HG02852 (cell line): Measurements from ENCODE around the gene SMIM17.

Experiments
- ATAC-seq: cut with Tn5 transposase; IDR thresholded peaks from one replicate; pipeline ENCODE4 v1.9.1; 2021; ENCODE audit warnings: mild to moderate bottlenecking, moderate library complexity; ENCODE audit not compliant: unreplicated experiment

SMIM17 gene

GRCh38 chr19:56642711-56643459 lies at the start of gene SMIM17:
Gene SMIM17 (plus strand): TSS chr19:56643159. CDS start chr19:56645668, 2,509 bp downstream.
- no peak for ATAC-seq

GRCh38 chr19:56594446-56594782 lies 48.5 kb upstream of the SMIM17 start:
- ATAC-seq: no peak

GRCh38 chr19:56594783-56595547 lies 48.0 kb upstream of the SMIM17 start, which contains the start of gene ZNF71:
Gene ZNF71 (plus strand): TSS chr19:56595302. CDS start chr19:56601559, 6,257 bp downstream.
- ATAC-seq: peak; percentile 96

- peak; percentile 6 for ATAC-seq
These were observed 47.4 kb upstream of the SMIM17 start for GRCh38 chr19:56595548-56595899.

DNA sequence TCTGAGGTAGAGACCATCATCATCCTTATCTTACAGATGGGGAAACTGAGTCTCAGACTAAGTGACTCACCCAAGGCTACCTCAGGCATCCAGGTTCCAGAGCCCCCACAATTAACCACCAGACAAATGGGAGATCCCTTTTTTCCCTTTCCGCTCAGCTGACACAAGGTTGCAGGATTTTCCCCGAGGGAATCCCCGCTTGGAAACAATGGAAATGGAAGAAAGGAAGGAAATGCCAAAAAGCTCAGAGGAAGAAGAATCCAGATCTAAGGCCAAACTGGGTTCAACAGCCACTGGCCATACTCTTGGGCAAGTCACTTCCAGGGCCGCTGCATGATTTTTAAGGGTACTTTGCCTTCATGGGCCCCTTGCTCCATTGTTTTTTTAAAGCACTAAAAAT lies 46.3 kb upstream of the SMIM17 start:
- no peak for ATAC-seq

GRCh38 chr19:56597696-56598095 lies 45.3 kb upstream of the SMIM17 start:
- no peak for ATAC-seq

DNA sequence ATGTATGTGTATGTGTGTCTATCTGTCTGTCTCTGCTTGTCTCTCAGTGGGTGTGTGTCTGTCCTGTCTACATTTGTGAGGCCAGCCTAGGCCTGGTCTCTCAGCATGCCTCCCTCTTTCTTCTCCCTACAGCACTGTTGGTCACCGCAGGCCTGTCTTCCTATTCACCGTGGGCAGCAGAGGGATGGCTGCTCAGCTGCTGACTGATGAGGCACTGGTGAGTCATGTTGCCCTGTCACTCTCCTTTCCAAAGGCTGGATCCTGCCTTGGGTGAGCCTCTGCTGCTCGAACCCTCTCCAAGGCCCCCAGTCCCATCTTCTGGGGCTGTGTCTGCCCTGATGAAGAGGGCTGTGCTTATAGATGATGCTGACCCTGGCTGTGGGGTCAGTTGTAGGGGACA lies 41.6 kb upstream of the SMIM17 start:
- ATAC-seq: no peak

GRCh38 chr19:56603829-56604228 lies 39.1 kb upstream of the SMIM17 start:
- ATAC-seq: no peak

DNA sequence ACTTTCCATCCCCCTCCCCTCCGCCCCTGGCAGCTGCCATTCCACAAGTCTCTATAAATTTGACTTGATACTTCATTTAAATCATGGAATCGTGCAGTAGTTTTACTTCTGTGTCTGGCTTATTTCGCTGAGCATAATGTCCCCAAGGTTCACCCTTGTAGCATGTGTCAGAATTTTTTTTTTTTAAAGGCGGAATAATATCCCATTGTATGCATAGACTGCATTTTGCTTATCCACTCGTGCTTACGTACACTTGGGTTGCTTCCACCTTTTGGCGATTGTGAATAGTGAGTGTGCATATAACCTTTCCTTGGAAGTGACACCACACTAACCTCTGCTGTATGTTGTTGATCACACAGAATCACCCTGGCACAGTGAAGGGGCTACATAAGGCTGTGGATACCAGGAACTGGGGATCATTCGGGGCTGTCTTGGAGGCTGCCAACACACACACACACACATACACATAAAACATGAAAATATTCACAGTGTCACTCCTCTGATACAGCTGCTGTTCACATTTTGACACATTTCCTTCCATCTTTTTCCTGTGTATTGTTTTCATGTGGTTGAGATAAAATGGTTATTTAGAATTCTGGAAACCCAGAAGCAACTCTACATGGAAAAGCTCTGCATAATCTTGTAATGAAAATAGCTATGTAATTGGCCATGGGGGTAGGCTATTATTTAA lies 34.5 kb upstream of the SMIM17 start:
- no peak for ATAC-seq

DNA sequence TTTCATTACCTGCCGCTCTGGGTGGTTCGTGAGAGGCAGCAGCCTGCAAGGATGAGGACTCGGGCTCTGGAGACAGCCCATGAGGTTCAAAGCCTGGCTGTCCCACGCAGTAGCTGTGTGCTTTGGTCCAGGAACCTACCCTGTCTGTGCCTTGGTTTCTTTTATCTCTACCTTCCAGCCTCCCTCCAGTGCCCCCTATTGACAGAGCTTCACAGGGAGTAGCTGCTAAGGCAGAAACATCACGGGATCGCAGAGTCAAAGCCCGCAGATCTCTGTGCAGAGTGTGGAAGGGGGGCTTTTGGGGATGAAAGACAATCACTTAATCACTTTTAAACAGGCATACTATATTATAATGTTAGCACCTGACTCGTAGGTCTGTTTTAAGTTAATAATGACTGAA lies 31.7 kb upstream of the SMIM17 start:
- no peak for ATAC-seq

DNA sequence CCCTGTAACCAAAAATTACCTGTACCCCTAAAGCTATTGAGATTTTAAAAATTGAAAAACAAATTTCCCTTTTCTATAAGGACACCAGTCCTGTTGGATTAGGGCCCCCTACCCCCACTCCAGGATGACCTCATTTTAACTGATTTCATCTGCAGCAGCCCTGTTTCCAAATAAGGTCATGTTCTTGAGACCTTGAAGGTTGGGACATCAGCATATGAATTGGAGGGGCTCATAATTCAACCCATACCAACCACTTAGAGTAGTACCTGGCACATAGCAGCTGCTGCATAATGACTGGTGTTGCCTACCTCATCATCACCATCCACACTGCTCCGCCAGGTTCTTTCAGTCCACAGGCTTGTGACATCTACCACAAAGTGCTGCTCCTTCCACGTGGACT lies 30.2 kb upstream of the SMIM17 start:
- ATAC-seq: no peak

DNA sequence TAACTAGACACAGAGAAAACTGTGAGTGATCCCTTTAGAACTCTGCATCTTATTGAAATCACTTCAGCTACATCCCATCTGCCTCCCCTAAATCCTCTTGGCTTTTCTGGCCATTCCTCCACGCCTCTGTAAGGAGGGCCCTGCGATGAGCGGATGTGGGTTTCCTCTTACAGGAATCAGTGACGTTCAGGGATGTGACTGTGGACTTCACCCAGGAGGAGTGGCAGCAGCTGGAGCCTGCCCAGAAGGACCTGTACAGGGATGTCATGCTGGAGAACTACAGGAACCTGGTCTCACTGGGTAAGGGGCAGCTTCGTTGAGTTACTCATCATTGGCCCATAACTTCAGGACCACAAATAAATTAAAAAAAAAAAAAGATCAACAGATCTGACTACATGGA lies 29.3 kb upstream of the SMIM17 start:
- ATAC-seq: no peak

DNA sequence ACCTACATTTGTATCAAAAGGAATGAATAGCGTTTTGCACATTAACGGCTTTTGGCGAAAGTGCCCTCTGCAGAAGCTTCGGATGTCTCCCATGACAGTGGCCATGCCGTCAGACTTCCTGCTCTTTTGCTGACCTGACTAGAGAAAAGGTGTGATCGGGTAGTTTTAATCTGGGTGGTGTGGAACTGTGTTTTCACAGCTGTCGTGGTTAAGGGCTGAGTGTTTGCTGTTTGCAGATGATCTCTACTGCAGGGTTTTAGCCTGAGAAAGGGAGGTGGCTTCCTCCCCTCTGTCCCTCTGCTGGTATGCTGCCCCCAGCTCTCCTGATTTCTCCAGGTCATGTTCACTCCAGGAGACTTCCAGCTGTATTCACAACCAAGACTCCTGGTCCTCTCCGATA lies 25.4 kb upstream of the SMIM17 start:
- no peak for ATAC-seq

GRCh38 chr19:56619121-56619520 lies 23.8 kb upstream of the SMIM17 start:
- no peak for ATAC-seq

- ATAC-seq: no peak
These were observed 20.6 kb upstream of the SMIM17 start for GRCh38 chr19:56622374-56622773.

DNA sequence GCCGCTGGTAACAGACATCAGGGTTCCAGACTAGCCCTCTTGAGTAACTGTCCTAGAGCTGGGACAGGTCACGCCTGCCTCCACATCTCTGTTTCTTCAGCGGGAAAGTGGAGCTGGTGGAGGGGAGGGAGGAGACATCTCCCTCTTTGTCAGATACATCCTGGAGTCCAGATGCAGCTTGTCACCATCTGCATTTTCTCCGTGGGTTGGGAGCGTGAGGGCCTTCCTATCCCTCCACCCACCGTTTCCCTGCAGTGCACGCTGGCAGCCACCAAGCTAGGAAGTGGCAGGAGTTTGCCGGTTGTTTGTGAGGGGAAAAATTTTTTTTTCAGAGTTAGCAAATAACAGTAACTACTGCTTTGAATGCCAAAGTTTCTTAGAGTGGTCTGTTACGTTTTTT lies 20.0 kb upstream of the SMIM17 start:
- no peak for ATAC-seq

DNA sequence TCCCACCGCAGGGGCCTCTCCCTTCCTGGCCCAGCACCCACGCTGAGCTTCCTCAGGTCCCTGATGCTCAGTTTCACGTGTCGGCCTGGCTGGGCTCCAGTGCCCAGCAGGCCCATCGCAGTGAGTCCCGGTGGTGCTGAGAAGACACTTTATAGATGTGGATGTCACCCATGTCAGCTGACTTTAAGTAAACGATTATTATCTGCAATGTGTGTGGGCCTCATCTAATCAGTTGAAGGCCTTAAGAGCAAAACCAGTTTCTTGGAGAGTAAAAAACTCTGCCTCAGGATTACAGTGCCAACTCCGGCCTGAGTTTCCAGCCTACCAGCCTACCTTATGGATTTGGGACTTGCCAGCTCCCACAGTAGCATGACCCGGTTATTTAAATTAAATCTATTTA lies 17.3 kb upstream of the SMIM17 start:
- no peak for ATAC-seq

DNA sequence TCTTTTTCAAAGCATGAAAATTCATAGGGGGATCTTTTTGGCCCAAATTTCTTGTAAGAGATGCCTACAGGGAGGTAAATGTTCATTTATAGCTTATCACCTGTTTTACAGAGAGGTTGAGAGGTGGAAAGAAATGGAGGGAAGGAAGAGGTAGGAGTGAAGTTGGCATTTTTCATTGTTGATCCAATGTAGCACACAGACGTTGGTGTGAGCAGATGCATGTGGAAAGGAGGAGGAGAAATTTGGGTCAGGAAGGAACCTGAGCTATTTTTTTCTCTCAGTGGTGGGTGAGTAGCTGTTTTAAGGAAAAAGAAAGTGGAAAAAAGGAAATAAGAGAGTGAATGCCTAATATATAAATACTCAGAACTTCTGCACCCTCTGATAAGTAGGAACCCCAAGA lies 9.9 kb upstream of the SMIM17 start:
- ATAC-seq: no peak

- ATAC-seq: no peak
These were observed 4.9 kb upstream of the SMIM17 start for GRCh38 chr19:56637976-56638555.

DNA sequence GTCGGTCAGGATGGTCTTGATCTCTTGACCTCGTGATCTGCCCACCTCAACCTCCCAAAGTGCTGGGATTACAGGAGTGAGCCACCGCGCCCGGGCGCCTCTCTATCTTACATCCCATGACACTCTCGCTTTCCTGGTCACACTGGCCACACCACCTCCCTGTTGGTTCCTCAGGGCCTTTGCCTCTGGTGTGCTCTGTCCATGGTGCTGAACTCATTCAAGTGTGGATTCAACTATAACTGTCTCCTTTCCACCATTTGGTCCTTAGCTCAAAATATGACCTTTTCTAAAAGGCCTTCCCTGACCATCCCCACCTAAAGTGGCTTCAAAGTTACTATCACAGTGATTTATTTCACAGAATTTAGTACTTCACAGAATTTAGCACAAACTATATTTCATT lies 3.7 kb upstream of the SMIM17 start:
- ATAC-seq: no peak

- no peak for ATAC-seq
These were observed 549 bp downstream of the SMIM17 start for GRCh38 chr19:56643460-56643955.
